OCI-LY7 (cell line): ENCODE data around the gene DEPDC1B. TPM values are rescaled to one million over a fixed set of nuclear protein-coding genes. Genes with fewer than 3 reads are reported as not detected.

Source experiments
- BruUV-seq: library from RNA; stranded (reverse); fragments of 400-500 nt; replicated peaks from 2 replicates; lab custom pipeline; 2021; lab: Mats Ljungman, UMichigan
- CTCF ChIA-PET: fragments of 300-600 bp; sonication (Branson Sonifier 250); formaldehyde crosslinking; loops from one replicate; lab custom pipeline; 2022; ENCODE audit warnings: antibody characterized with exemption; ENCODE audit not compliant: unreplicated experiment; lab: Charles Lee
- POLR2A ChIA-PET: fragments of 300-600 bp; sonication (Branson Sonifier 250); formaldehyde crosslinking; loops from one replicate; lab custom pipeline; 2022; ENCODE audit warnings: antibody characterized with exemption; lab: Charles Lee
- DNase-seq: peaks from one replicate; pipeline ENCODE4 v3.0.0-alpha.2; 2015; ENCODE audit warnings: low spot score
- H2AFZ ChIP-seq: fragments of 200-600 bp; sonication (generic), shearing (Covaris generic); 2 replicates; pipeline ENCODE4 v1.6.1; 2014; ENCODE audit warnings: mild to moderate bottlenecking, antibody characterized with exemption, low read length, moderate library complexity
- H3K27ac ChIP-seq: fragments of 200-600 bp; sonication (generic); 2 replicates; pipeline ENCODE4 v1.5.1; 2014; ENCODE audit warnings: mixed run types, low read depth, mild to moderate bottlenecking, moderate library complexity, low read length, inconsistent platforms; ENCODE audit not compliant: poor library complexity, severe bottlenecking
- H3K36me3 ChIP-seq: fragments of 200-600 bp; sonication (generic); 2 replicates; pipeline ENCODE4 v1.6.1; 2014; ENCODE audit warnings: mild to moderate bottlenecking, antibody characterized with exemption, low read length, moderate library complexity, mixed read lengths; ENCODE audit not compliant: insufficient read depth
- H3K4me1 ChIP-seq: fragments of 200-600 bp; sonication (generic); 2 replicates; pipeline ENCODE4 v1.5.1; 2014; ENCODE audit warnings: mild to moderate bottlenecking, low read length; ENCODE audit not compliant: insufficient read depth, poor library complexity, severe bottlenecking
- H3K4me2 ChIP-seq: fragments of 200-600 bp; sonication (generic); 2 replicates; pipeline ENCODE4 v1.6.1; 2014; ENCODE audit warnings: mild to moderate bottlenecking, low read length
- H3K4me3 ChIP-seq: fragments of 200-600 bp; sonication (generic); 2 replicates; pipeline ENCODE4 v1.5.1; 2014; ENCODE audit warnings: mild to moderate bottlenecking, low read depth, low read length; ENCODE audit not compliant: poor library complexity, severe bottlenecking
- H3K79me2 ChIP-seq: fragments of 200-600 bp; sonication (generic); 2 replicates; pipeline ENCODE4 v1.6.1; 2016; ENCODE audit warnings: low read depth, mild to moderate bottlenecking, low read length, moderate library complexity, mixed read lengths; ENCODE audit not compliant: insufficient read depth
- H3K9me2 ChIP-seq: fragments of 200-600 bp; sonication (generic); 2 replicates; pipeline ENCODE4 v1.6.1; 2016; ENCODE audit warnings: mild to moderate bottlenecking, low read length, mixed read lengths; ENCODE audit not compliant: insufficient read depth
- H3K9me3 ChIP-seq: fragments of 200-600 bp; sonication (generic); 2 replicates; pipeline ENCODE4 v1.6.1; 2014; ENCODE audit warnings: mild to moderate bottlenecking, mixed run types, low read length, mixed read lengths
- H4K20me1 ChIP-seq: fragments of 200-600 bp; sonication (generic); 2 replicates; pipeline ENCODE4 v1.6.1; 2014; ENCODE audit warnings: mild to moderate bottlenecking, antibody characterized with exemption, low read length, moderate library complexity, mixed read lengths; ENCODE audit not compliant: insufficient read depth
- EZH2phosphoT487 ChIP-seq: fragments of 200-600 bp; sonication (generic); IDR thresholded peaks from 2 replicates; pipeline ENCODE4 v1.6.1; 2018; ENCODE audit warnings: low read depth, borderline replicate concordance, mild to moderate bottlenecking, mixed run types, antibody characterized with exemption, low read length, moderate library complexity, mixed read lengths
- intact Hi-C: fragments of 100-400 bp; cut with micrococcal nuclease; formaldehyde crosslinking; loops from one replicate; pipeline ENCODE4 v1.10.0; 2022; ENCODE audit not compliant: unreplicated experiment
- total RNA-seq, 2 experiments: library from RNA; depleted of rRNA in 1 of 2; stranded (reverse); fragments of >200 nt in 1 of 2; shearing (Covaris generic) in 1 of 2; gene quantifications; 2 replicates each; pipeline ENCODE4 v1.2.3, GENCODE V29; 2014 to 2022
- TF ChIP-seq, protein P1 (sequence below): fragments of 200-600 bp; sonication (generic); conservative IDR thresholded peaks from 2 replicates; pipeline ENCODE4 v1.5.1; 2014; ENCODE audit warnings: mild to moderate bottlenecking, antibody characterized with exemption, low read length, moderate library complexity, mixed read lengths

Gene DEPDC1B
- total RNA-seq, 2 experiments from 2014 or later: 43.7 to 47.6 TPM

DNA sequence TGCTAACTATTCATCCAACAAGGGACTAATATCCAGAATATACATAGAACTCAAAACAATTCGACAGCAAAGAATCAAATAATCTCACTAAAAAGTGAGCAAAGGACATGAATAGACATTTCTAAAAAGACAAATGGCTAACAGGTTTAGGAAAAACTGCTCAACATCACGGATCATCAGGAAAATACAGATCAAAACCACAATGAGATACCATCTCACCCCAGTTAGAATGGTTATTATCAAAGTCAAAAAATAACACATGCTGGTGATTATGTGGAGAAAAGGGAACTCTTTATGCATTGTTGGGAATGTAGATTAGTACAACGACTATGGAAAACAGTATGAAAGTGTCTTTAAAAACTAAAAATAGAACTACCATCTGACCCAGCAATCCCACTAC, 150.1 kb downstream of the DEPDC1B start:
- H3K9me2 ChIP-seq: no peaks in the 10 kb centered on the region

More for the DNA sequence above, 150.1 kb downstream of the DEPDC1B start:
- no TSS peak for BruUV-seq
- H2AFZ ChIP-seq: no peak overlapping the region
- H3K4me1 ChIP-seq: no peaks in the 10 kb centered on the region
- no peaks in the 10 kb centered on the region for H3K9me3 ChIP-seq
- no peak for DNase-seq
- H3K4me2 ChIP-seq: no peak overlapping the region
- no peaks in the 10 kb centered on the region for H3K36me3 ChIP-seq
- H3K4me3 ChIP-seq: no peak overlapping the region
- H3K79me2 ChIP-seq: no peaks in the 10 kb centered on the region
- no peaks in the 10 kb centered on the region for H4K20me1 ChIP-seq
- CTCF ChIA-PET: no interaction called here
- TF ChIP-seq, protein P1, sequence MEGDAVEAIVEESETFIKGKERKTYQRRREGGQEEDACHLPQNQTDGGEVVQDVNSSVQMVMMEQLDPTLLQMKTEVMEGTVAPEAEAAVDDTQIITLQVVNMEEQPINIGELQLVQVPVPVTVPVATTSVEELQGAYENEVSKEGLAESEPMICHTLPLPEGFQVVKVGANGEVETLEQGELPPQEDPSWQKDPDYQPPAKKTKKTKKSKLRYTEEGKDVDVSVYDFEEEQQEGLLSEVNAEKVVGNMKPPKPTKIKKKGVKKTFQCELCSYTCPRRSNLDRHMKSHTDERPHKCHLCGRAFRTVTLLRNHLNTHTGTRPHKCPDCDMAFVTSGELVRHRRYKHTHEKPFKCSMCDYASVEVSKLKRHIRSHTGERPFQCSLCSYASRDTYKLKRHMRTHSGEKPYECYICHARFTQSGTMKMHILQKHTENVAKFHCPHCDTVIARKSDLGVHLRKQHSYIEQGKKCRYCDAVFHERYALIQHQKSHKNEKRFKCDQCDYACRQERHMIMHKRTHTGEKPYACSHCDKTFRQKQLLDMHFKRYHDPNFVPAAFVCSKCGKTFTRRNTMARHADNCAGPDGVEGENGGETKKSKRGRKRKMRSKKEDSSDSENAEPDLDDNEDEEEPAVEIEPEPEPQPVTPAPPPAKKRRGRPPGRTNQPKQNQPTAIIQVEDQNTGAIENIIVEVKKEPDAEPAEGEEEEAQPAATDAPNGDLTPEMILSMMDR: no peak
- no peak for TF ChIP-seq EZH2phosphoT487
- intact Hi-C loops: no loop called here
- H3K27ac ChIP-seq: no peak overlapping the region
- POLR2A ChIA-PET: no interaction called here

Other genes with a start within 250 kb of the DEPDC1B start
- gene ELOVL7, start 144.1 kb upstream of the DEPDC1B start, total RNA-seq (2014; rRNA removed; shearing (Covaris generic)): 0.03 TPM in 1 of 2 replicates, not detected in the other
- gene ELOVL7, start 144.1 kb upstream of the DEPDC1B start, total RNA-seq (2022): not detected in 2 replicates
- gene ERCC8, start 244.9 kb upstream of the DEPDC1B start, total RNA-seq (2014; rRNA removed; shearing (Covaris generic)): 11.8 and 14.0 TPM in 2 replicates
- 16.6 and 17.5 TPM in 2 replicates for gene ERCC8, start 244.9 kb upstream of the DEPDC1B start, total RNA-seq (2022)
- 20.8 and 34.8 TPM in 2 replicates for gene NDUFAF2, start 245.0 kb upstream of the DEPDC1B start, total RNA-seq (2014; rRNA removed; shearing (Covaris generic))
- gene NDUFAF2, start 245.0 kb upstream of the DEPDC1B start, total RNA-seq (2022): 34.5 and 36.8 TPM in 2 replicates